Activated B cell treated with CpG ODN at 0.5 μM for 24 hours (primary cell): Measurements from ENCODE around the gene C17orf50. TPM values are rescaled to one million over a fixed set of nuclear protein-coding genes. Genes with fewer than 3 reads are reported as not detected.

Experiments
- ATAC-seq: fragments of 200-7000 bp; cut with Tn5 transposase; one replicate; pipeline ENCODE4 v1.10.0; 2021; ENCODE audit warnings: low read depth, mild to moderate bottlenecking, moderate library complexity
- CTCF ChIA-PET: fragments of 350-600 bp; sonication (Branson Sonifier 250); formaldehyde crosslinking; loops from one replicate; lab custom pipeline; 2021; ENCODE audit warnings: antibody characterized with exemption; lab: Charles Lee
- POLR2A ChIA-PET: fragments of 350-600 bp; sonication (Branson Sonifier 250); formaldehyde crosslinking; loops from one replicate; lab custom pipeline; 2021; ENCODE audit warnings: antibody characterized with exemption; lab: Charles Lee
- DNase-seq: peaks from one replicate; pipeline ENCODE4 v3.0.0; 2022
- H3K27ac Mint-ChIP-seq: one replicate; pipeline ENCODE4 v1.8.0; 2020; ENCODE audit warnings: mixed read lengths
- H3K27me3 Mint-ChIP-seq: one replicate; pipeline ENCODE4 v1.8.0; 2021; ENCODE audit warnings: mixed read lengths
- H3K36me3 Mint-ChIP-seq: one replicate; pipeline ENCODE4 v1.8.0; 2021; ENCODE audit warnings: low read depth, mixed read lengths
- H3K4me1 Mint-ChIP-seq: one replicate; pipeline ENCODE4 v1.8.0; 2021; ENCODE audit warnings: mixed read lengths
- H3K4me3 Mint-ChIP-seq: one replicate; pipeline ENCODE4 v1.8.0; 2020; ENCODE audit warnings: mild to moderate bottlenecking, mixed read lengths
- H3K9me3 Mint-ChIP-seq: one replicate; pipeline ENCODE4 v1.8.0; 2020; ENCODE audit warnings: mixed read lengths
- intact Hi-C: fragments of 100-400 bp; cut with micrococcal nuclease; formaldehyde crosslinking; loops from one replicate; pipeline ENCODE4 v1.15.1; 2024
- total RNA-seq: library from RNA; stranded (reverse); gene quantifications from 2 replicates; pipeline ENCODE4 v1.2.3, GENCODE V29; 2022
- TF ChIP-seq, protein P1 (sequence below): fragments of 200-600 bp; IDR thresholded peaks from one replicate; pipeline ENCODE4 v1.8.0; 2022; ENCODE audit warnings: antibody characterized with exemption, mild to moderate bottlenecking

C17orf50 gene
- total RNA-seq = not detected in 2 replicates

DNA sequence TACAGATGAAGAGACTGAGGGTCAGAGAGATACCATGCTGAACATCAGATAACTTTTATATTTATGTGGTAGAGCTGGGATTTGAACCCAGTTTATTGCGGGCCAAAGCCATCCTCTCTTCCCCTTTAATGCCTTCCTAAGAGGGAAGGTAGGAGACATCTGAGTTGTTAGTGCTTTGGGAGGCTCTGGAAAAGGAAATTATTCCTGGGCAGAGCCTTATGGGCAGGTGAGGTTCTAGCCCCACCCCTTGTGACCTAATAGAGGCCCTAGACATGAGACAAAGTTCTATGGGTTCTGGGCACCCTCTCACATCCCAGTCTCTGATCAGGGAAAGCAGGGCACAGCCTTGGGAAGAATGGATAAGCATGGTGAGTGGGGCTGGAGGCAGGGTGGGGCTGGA lies at the start of gene C17orf50:
TSS of gene C17orf50 (plus strand) at position 301 of the 400 bp plus-strand sequence. CDS start at position 356, 55 bp downstream.
- H3K27ac Mint-ChIP-seq = no peak within 1 kb of the TSS
- ATAC-seq = no peak
- CTCF ChIA-PET = interaction anchor here (1.1 to 6.0 kb wide), 3 partner anchors 13 to 147 kb away, joined by 3 to 158 read pairs (median 3); partner anchors contain the start of gene TAF15
- peaks cover 14% of the 10 kb centered on the region for H3K4me1 Mint-ChIP-seq
- TF ChIP-seq, protein P1, sequence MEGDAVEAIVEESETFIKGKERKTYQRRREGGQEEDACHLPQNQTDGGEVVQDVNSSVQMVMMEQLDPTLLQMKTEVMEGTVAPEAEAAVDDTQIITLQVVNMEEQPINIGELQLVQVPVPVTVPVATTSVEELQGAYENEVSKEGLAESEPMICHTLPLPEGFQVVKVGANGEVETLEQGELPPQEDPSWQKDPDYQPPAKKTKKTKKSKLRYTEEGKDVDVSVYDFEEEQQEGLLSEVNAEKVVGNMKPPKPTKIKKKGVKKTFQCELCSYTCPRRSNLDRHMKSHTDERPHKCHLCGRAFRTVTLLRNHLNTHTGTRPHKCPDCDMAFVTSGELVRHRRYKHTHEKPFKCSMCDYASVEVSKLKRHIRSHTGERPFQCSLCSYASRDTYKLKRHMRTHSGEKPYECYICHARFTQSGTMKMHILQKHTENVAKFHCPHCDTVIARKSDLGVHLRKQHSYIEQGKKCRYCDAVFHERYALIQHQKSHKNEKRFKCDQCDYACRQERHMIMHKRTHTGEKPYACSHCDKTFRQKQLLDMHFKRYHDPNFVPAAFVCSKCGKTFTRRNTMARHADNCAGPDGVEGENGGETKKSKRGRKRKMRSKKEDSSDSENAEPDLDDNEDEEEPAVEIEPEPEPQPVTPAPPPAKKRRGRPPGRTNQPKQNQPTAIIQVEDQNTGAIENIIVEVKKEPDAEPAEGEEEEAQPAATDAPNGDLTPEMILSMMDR = no peak
- intact Hi-C loops = loop anchor here (5.0 kb wide), 1 partner anchor 518 kb away; the partner anchor contains the start of gene SLFN5
- POLR2A ChIA-PET = interaction anchor here (0.7 to 6.7 kb wide), 2 partner anchors 48 to 101 kb away, joined by 4 to 121 read pairs; partner anchors contain the start of gene TAF15
- H3K36me3 Mint-ChIP-seq = peaks cover 1% of the 10 kb centered on the region
- H3K9me3 Mint-ChIP-seq = no peaks in the 10 kb centered on the region
- H3K27me3 Mint-ChIP-seq = no peaks in the 10 kb centered on the region
- no peak within 1 kb of the TSS for H3K4me3 Mint-ChIP-seq
- DNase-seq = no peak

GRCh38 chr17:35710950-35711349 lies 49.7 kb upstream of the C17orf50 start:
- no peaks in the 10 kb centered on the region for H3K27me3 Mint-ChIP-seq
- no peak overlapping the region for H3K27ac Mint-ChIP-seq
- POLR2A ChIA-PET = no interaction called here
- no peak overlapping the region for H3K4me3 Mint-ChIP-seq
- H3K36me3 Mint-ChIP-seq = peaks cover 44% of the 10 kb centered on the region
- CTCF ChIA-PET = no interaction called here
- H3K4me1 Mint-ChIP-seq = peaks cover 24% of the 10 kb centered on the region
- no peak for ATAC-seq
- no peak for DNase-seq
- H3K9me3 Mint-ChIP-seq = no peaks in the 10 kb centered on the region
- intact Hi-C loops = no loop called here
- TF ChIP-seq, protein P1 = no peak

GRCh38 chr17:35713069-35713728 lies 47.5 kb upstream of the C17orf50 start:
- Mint-ChIP-seq H3K27ac (no peak overlapping the region), H3K27me3 (no peaks in the 10 kb centered on the region), H3K4me3 (no peak overlapping the region), H3K36me3 (peaks cover 32% of the 10 kb centered on the region), H3K4me1 (peaks cover 13% of the 10 kb centered on the region), H3K9me3 (no peaks in the 10 kb centered on the region)
- CTCF ChIA-PET = no interaction called here
- TF ChIP-seq, protein P1 = no peak
- DNase-seq (no peak), ATAC-seq (no peak)
- intact Hi-C loops = no loop called here
- POLR2A ChIA-PET = no interaction called here

DNA sequence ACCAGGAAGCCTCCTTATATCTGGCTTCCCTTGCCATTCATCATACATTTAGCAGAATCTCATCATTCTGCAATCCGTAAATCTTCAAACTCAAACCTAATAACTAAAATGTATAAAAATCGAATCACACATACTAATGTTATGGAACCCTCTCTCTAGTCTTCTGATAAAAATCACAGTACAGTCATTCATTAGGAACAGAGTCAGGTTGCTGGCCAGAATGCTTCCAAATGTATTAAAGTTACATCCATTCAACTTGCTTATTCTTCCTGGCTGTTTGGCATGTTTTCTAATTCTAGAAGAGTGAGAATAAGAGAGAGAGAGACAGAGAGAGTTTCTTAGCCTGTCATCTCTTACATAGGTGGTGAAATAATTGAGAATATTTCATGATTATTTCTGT lies 45.7 kb upstream of the C17orf50 start:
- no peaks in the 10 kb centered on the region for H3K27me3 Mint-ChIP-seq
- POLR2A ChIA-PET = no interaction called here
- intact Hi-C loops = no loop called here
- TF ChIP-seq, protein P1 = no peak
- no peak overlapping the region for H3K27ac Mint-ChIP-seq
- H3K36me3 Mint-ChIP-seq = peaks cover 32% of the 10 kb centered on the region
- H3K4me3 Mint-ChIP-seq = no peak overlapping the region
- ATAC-seq (no peak), DNase-seq (no peak)
- no peaks in the 10 kb centered on the region for H3K4me1 Mint-ChIP-seq
- no peaks in the 10 kb centered on the region for H3K9me3 Mint-ChIP-seq
- CTCF ChIA-PET = no interaction called here

GRCh38 chr17:35715416-35715815 lies 45.3 kb upstream of the C17orf50 start:
- intact Hi-C loops = no loop called here
- ChIA-PET POLR2A (no interaction called here), CTCF (no interaction called here)
- H3K27me3 Mint-ChIP-seq = no peaks in the 10 kb centered on the region
- H3K36me3 Mint-ChIP-seq = peaks cover 30% of the 10 kb centered on the region
- no peak overlapping the region for H3K4me3 Mint-ChIP-seq
- no peaks in the 10 kb centered on the region for H3K4me1 Mint-ChIP-seq
- H3K27ac Mint-ChIP-seq = no peak overlapping the region
- TF ChIP-seq, protein P1 = no peak
- ATAC-seq (no peak), DNase-seq (no peak)
- no peaks in the 10 kb centered on the region for H3K9me3 Mint-ChIP-seq
